Stimulated activated CD4-positive, alpha-beta T cell treated with anti-CD3 and anti-CD28 coated beads, Interleukin-1b, Interleukin-23, amount 100 ng/mL, for 24 hours (primary cell): ENCODE measurements around the gene SCT.
A peak's percentile ranks its signal among the peaks of the same experiment; 100 is the strongest.

Source experiments
- DNase-seq, 4 experiments: peaks; one replicate each; pipeline ENCODE4 v3.0.0-alpha.2; 2020; ENCODE audit warnings: low read depth in 4 of 4, low spot score in 1 of 4

Gene SCT

GRCh38 chr11:587978-588380 lies 39.0 kb downstream of the SCT start:
- DNase-seq: peak in 2 of 4 experiments; percentile 43 to 52

GRCh38 chr11:587546-587945 lies 39.4 kb downstream of the SCT start:
- no peak for DNase-seq

GRCh38 chr11:586376-587316 lies 40.3 kb downstream of the SCT start:
- DNase-seq: no peak

GRCh38 chr11:584287-584686 lies 42.7 kb downstream of the SCT start:
- DNase-seq: no peak

GRCh38 chr11:581752-582151 lies 45.2 kb downstream of the SCT start:
- DNase-seq: no peak

- DNase-seq: no peak
Measured at GRCh38 chr11:581342-581741, 45.6 kb downstream of the SCT start.

- DNase-seq: no peak
Measured at GRCh38 chr11:579830-580601, 47.0 kb downstream of the SCT start.

- DNase-seq: no peak
Measured at GRCh38 chr11:578276-579035, 48.5 kb downstream of the SCT start.

GRCh38 chr11:577611-577894 lies 49.4 kb downstream of the SCT start:
- DNase-seq: no peak

GRCh38 chr11:576811-577610 lies 50.0 kb downstream of the SCT start:
- no peak for DNase-seq
